Caco-2 (cell line): Measurements from ENCODE around the gene LNX2. TPM values are rescaled to one million over a fixed set of nuclear protein-coding genes. Genes with fewer than 3 reads are reported as not detected.

Experiments used
- BruUV-seq: library from RNA; stranded (reverse); fragments of 400-500 nt; replicated peaks from 2 replicates; lab custom pipeline; 2021; lab: Mats Ljungman, UMichigan
- CTCF ChIA-PET: fragments of 300-600 bp; sonication (Branson Sonifier 250); formaldehyde crosslinking; loops from one replicate; lab custom pipeline; 2022; ENCODE audit warnings: antibody characterized with exemption; lab: Charles Lee
- POLR2A ChIA-PET: fragments of 300-600 bp; sonication (Branson Sonifier 250); formaldehyde crosslinking; loops from one replicate; lab custom pipeline; 2022; ENCODE audit warnings: antibody characterized with exemption; lab: Charles Lee
- DNase-seq, 2 experiments: peaks; one replicate each; pipeline versions ENCODE4 v3.0.0 to v3.0.0-alpha.2; 2020 to 2022
- H3K27me3 ChIP-seq: replicated peaks from 2 replicates; pipeline ENCODE4 v1.6.0; 2011; ENCODE audit warnings: low read length; ENCODE audit not compliant: control insufficient read depth, insufficient read depth
- H3K36me3 ChIP-seq: 2 replicates; pipeline ENCODE4 v1.5.1; 2011; ENCODE audit warnings: low read length; ENCODE audit not compliant: control insufficient read depth, insufficient read depth
- H3K4me1 ChIP-seq: fragments of 250-450 bp; sonication (Bioruptor Pico); 2 replicates; pipeline ENCODE4 v1.5.1; 2020; ENCODE audit warnings: mild to moderate bottlenecking
- H3K4me3 ChIP-seq: 2 replicates; pipeline ENCODE4 v1.5.1; 2011; ENCODE audit warnings: low read depth, mild to moderate bottlenecking, control low read depth, low read length
- H3K9me3 ChIP-seq: fragments of 250-450 bp; sonication (Bioruptor Pico); 2 replicates; pipeline ENCODE4 v1.5.1; 2020; ENCODE audit warnings: mild to moderate bottlenecking, moderate library complexity
- H3K27ac Mint-ChIP-seq: one replicate; pipeline ENCODE4 v1.8.0; 2022; ENCODE audit warnings: mixed read lengths; ENCODE audit not compliant: unreplicated experiment
- H3K27me3 Mint-ChIP-seq: one replicate; pipeline ENCODE4 v1.8.0; 2022; ENCODE audit warnings: mixed read lengths; ENCODE audit not compliant: insufficient read depth, unreplicated experiment
- H3K36me3 Mint-ChIP-seq: one replicate; pipeline ENCODE4 v1.8.0; 2022; ENCODE audit warnings: mild to moderate bottlenecking, mixed read lengths; ENCODE audit not compliant: insufficient read depth, unreplicated experiment
- H3K4me1 Mint-ChIP-seq: one replicate; pipeline ENCODE4 v1.8.0; 2022; ENCODE audit warnings: low read depth, mixed read lengths; ENCODE audit not compliant: unreplicated experiment
- H3K4me3 Mint-ChIP-seq: one replicate; pipeline ENCODE4 v1.8.0; 2022; ENCODE audit warnings: mild to moderate bottlenecking, moderate library complexity, mixed read lengths; ENCODE audit not compliant: unreplicated experiment
- H3K9me3 Mint-ChIP-seq: one replicate; pipeline ENCODE4 v1.8.0; 2022; ENCODE audit warnings: mixed read lengths; ENCODE audit not compliant: unreplicated experiment
- intact Hi-C: fragments of 100-400 bp; cut with micrococcal nuclease; formaldehyde crosslinking; loops from one replicate; pipeline ENCODE4 v1.10.0; 2022; ENCODE audit not compliant: unreplicated experiment
- total RNA-seq: library from RNA; stranded (reverse); gene quantifications from 2 replicates; pipeline ENCODE4 v1.2.3, GENCODE V29; 2022
- TF ChIP-seq, protein P1 (sequence below), 2 experiments: fragments of 200-600 bp in 1 of 2; IDR thresholded peaks; 1 replicate in 1 of 2; 2 replicates in 1 of 2; pipeline versions ENCODE4 v1.5.1 to v1.8.0; 2011 to 2022; ENCODE audit warnings: antibody characterized with exemption in 1 of 2, control low read depth in 1 of 2, inconsistent platforms in 1 of 2, low read depth in 1 of 2, low read length in 1 of 2, mild to moderate bottlenecking in 1 of 2, moderate library complexity in 1 of 2; ENCODE audit not compliant: insufficient read depth in 1 of 2, severe bottlenecking in 1 of 2, unreplicated experiment in 1 of 2

Gene LNX2
- total RNA-seq, 1 experiment from 2014 or later: 24.4 TPM

- POLR2A ChIA-PET: no interaction called here
- TF ChIP-seq, protein P1, sequence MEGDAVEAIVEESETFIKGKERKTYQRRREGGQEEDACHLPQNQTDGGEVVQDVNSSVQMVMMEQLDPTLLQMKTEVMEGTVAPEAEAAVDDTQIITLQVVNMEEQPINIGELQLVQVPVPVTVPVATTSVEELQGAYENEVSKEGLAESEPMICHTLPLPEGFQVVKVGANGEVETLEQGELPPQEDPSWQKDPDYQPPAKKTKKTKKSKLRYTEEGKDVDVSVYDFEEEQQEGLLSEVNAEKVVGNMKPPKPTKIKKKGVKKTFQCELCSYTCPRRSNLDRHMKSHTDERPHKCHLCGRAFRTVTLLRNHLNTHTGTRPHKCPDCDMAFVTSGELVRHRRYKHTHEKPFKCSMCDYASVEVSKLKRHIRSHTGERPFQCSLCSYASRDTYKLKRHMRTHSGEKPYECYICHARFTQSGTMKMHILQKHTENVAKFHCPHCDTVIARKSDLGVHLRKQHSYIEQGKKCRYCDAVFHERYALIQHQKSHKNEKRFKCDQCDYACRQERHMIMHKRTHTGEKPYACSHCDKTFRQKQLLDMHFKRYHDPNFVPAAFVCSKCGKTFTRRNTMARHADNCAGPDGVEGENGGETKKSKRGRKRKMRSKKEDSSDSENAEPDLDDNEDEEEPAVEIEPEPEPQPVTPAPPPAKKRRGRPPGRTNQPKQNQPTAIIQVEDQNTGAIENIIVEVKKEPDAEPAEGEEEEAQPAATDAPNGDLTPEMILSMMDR (IDR thresholded peaks at IDR 0.05; ENCODE audit: insufficient read depth in 1 of 2, low read depth in 1 of 2, low read length in 1 of 2, severe bottlenecking in 1 of 2, unreplicated experiment in 1 of 2): no peak
- H3K36me3 Mint-ChIP-seq: peaks cover 37% of the 10 kb centered on the region
- CTCF ChIA-PET: no interaction called here
- no peak overlapping the region for H3K27ac Mint-ChIP-seq
- H3K36me3 ChIP-seq: no peaks in the 10 kb centered on the region
- no TSS peak for BruUV-seq
- H3K4me1 ChIP-seq: peaks cover 26% of the 10 kb centered on the region
- no peaks in the 10 kb centered on the region for H3K27me3 Mint-ChIP-seq
- H3K9me3 ChIP-seq: no peaks in the 10 kb centered on the region
- DNase-seq: no peak
- H3K9me3 Mint-ChIP-seq: no peaks in the 10 kb centered on the region
- peaks cover 33% of the 10 kb centered on the region for H3K4me1 Mint-ChIP-seq
- intact Hi-C loops: loop anchor here (10.0 kb wide), 1 partner anchor 663 kb away; no protein-coding TSS in a partner anchor
- no peak overlapping the region for H3K4me3 ChIP-seq
- H3K4me3 Mint-ChIP-seq: no peak overlapping the region
- no peaks in the 10 kb centered on the region for H3K27me3 ChIP-seq
Measured at GRCh38 chr13:27628081-27628480, 7.8 kb upstream of the LNX2 start.

DNA sequence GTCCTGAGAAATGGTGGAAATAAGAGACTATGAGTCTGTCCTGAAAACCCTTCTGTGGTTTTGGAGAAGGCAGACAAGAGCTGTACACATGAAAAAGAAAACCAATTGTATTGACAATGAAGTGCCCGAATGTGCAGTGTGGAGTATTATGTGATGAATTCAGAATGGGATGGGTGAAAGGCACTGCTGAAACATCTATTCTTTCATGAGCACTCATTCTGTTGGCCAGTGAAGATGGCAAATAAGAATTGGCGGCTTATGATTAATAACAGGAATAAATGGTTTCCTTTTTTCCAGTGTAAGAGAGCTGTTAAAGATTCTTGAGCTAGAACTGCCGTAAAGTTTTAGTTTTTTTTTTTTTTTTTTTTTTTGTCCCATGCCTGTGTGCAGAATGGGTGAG is 7.1 kb upstream of the LNX2 start:
- H3K27me3 Mint-ChIP-seq: no peaks in the 10 kb centered on the region
- Histone ChIP-seq H3K4me1 (peaks cover 33% of the 10 kb centered on the region), H3K36me3 (no peaks in the 10 kb centered on the region), H3K9me3 (no peaks in the 10 kb centered on the region), H3K27me3 (no peaks in the 10 kb centered on the region), H3K4me3 (no peak overlapping the region)
- H3K4me1 Mint-ChIP-seq: peaks cover 40% of the 10 kb centered on the region
- H3K27ac Mint-ChIP-seq: no peak overlapping the region
- ChIA-PET CTCF (no interaction called here), POLR2A (no interaction called here)
- H3K36me3 Mint-ChIP-seq: peaks cover 44% of the 10 kb centered on the region
- TF ChIP-seq, protein P1 (IDR thresholded peaks at IDR 0.05; ENCODE audit: insufficient read depth in 1 of 2, low read depth in 1 of 2, low read length in 1 of 2, severe bottlenecking in 1 of 2, unreplicated experiment in 1 of 2): no peak
- BruUV-seq: no TSS peak
- no peak overlapping the region for H3K4me3 Mint-ChIP-seq
- DNase-seq: no peak
- no peaks in the 10 kb centered on the region for H3K9me3 Mint-ChIP-seq
- intact Hi-C loops: loop anchor here (10.0 kb wide), 1 partner anchor 663 kb away; no protein-coding TSS in a partner anchor

DNA sequence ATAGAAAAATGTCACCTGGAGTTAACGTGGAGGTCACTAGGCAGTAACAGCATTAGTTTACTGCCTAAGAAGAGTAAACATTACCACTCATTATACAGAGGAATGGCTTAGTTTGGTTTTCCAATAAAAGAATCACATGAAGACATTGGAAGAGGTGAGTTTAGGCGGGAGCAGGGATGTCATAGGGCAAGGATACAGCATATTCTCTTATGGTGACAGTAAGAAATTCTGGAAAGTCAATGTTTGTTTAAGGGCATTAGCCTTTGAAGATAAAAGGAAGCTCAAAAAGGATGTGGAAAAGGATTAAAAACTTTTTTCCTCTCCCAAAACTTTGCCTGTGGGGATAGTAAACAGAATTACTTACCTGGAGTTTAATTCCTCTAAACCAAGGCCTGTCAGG is 5.5 kb upstream of the LNX2 start:
- TF ChIP-seq, protein P1 (IDR thresholded peaks at IDR 0.05; ENCODE audit: insufficient read depth in 1 of 2, low read depth in 1 of 2, low read length in 1 of 2, severe bottlenecking in 1 of 2, unreplicated experiment in 1 of 2): no peak
- H3K4me3 ChIP-seq: no peak overlapping the region
- Mint-ChIP-seq H3K36me3 (peaks cover 58% of the 10 kb centered on the region), H3K9me3 (no peaks in the 10 kb centered on the region), H3K27me3 (no peaks in the 10 kb centered on the region), H3K27ac (no peak overlapping the region), H3K4me3 (no peak overlapping the region), H3K4me1 (peaks cover 41% of the 10 kb centered on the region)
- no peaks in the 10 kb centered on the region for H3K27me3 ChIP-seq
- no TSS peak for BruUV-seq
- no peaks in the 10 kb centered on the region for H3K36me3 ChIP-seq
- peaks cover 33% of the 10 kb centered on the region for H3K4me1 ChIP-seq
- no peaks in the 10 kb centered on the region for H3K9me3 ChIP-seq
- DNase-seq: no peak
- ChIA-PET POLR2A (interaction anchor here (0.6 kb wide), 1 partner anchor 587 kb away, joined by 3 read pairs; no protein-coding TSS in a partner anchor), CTCF (no interaction called here)
- intact Hi-C loops: loop anchor here (10.0 kb wide), 1 partner anchor 661 kb away; no protein-coding TSS in a partner anchor
